ENCODE measurements around the gene NINL. TPM values are rescaled to one million over a fixed set of nuclear protein-coding genes. Genes with fewer than 3 reads are reported as not detected.

The NINL gene
- total RNA-seq, 1 experiment from 2014 or later: 31.5 TPM

DNA sequence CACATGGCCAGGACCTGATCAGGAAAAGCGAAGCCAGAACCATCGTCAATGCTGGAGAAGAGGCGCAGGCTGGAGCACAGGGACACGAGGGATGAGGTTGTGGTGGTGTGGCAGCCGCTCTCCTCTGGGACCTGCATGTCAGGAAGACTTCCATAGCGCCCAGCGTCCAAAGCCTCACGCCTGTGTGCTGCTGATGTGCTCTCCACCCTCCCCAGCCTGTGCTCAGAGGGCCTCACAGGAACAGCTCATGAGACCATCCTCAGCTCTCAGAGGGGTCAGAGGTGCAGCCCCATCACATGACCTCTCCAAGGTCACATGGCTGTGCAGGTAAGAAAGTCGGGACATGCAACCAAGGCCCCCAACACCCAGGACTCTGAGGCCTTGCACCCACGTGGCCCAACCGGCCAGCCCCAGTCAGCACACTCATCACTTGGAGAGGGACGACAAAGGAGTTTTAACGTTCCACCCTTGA is 84.4 kb downstream of the NINL start:
- intact Hi-C loops (cut with micrococcal nuclease; ENCODE audit: unreplicated experiment): no loop called here
- DNase-seq (ENCODE audit: low spot score): no peak
- Histone ChIP-seq H3K4me3 (ENCODE audit: low read depth, low read length, poor library complexity, severe bottlenecking) (no peak overlapping the region), H3K27me3 (replicated peaks; ENCODE audit: insufficient read depth, low read depth, low read length, poor library complexity) (no peaks in the 10 kb centered on the region), H3K9me3 (ENCODE audit: low read depth, low read length, poor library complexity, severe bottlenecking) (no peaks in the 10 kb centered on the region), H3K4me1 (ENCODE audit: insufficient read depth, low read length, poor library complexity, severe bottlenecking) (no peaks in the 10 kb centered on the region), H3K36me3 (ENCODE audit: insufficient read depth, low read length, poor library complexity, severe bottlenecking) (peaks cover 25% of the 10 kb centered on the region), H3K27ac (ENCODE audit: low read depth, low read length, poor library complexity, severe bottlenecking) (no peak overlapping the region)
- ChIA-PET CTCF (no interaction called here), POLR2A (ENCODE audit: low non-redundant PET) (no interaction called here)
- no peak for TF ChIP-seq EZH2 (IDR thresholded peaks at IDR 0.05; ENCODE audit: borderline replicate concordance, low read depth, low read length, poor library complexity, severe bottlenecking)
- TF ChIP-seq, protein P1, sequence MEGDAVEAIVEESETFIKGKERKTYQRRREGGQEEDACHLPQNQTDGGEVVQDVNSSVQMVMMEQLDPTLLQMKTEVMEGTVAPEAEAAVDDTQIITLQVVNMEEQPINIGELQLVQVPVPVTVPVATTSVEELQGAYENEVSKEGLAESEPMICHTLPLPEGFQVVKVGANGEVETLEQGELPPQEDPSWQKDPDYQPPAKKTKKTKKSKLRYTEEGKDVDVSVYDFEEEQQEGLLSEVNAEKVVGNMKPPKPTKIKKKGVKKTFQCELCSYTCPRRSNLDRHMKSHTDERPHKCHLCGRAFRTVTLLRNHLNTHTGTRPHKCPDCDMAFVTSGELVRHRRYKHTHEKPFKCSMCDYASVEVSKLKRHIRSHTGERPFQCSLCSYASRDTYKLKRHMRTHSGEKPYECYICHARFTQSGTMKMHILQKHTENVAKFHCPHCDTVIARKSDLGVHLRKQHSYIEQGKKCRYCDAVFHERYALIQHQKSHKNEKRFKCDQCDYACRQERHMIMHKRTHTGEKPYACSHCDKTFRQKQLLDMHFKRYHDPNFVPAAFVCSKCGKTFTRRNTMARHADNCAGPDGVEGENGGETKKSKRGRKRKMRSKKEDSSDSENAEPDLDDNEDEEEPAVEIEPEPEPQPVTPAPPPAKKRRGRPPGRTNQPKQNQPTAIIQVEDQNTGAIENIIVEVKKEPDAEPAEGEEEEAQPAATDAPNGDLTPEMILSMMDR (conservative IDR thresholded peaks at IDR 0.05; ENCODE audit: low read depth, low read length): no peak
- BruUV-seq (replicated peaks): no TSS peak

- CTCF ChIA-PET: no interaction called here
- peaks cover 20% of the 10 kb centered on the region for H3K36me3 ChIP-seq (ENCODE audit: insufficient read depth, low read length, poor library complexity, severe bottlenecking)
- no peak overlapping the region for H3K4me3 ChIP-seq (ENCODE audit: low read depth, low read length, poor library complexity, severe bottlenecking)
- no peak for DNase-seq (ENCODE audit: low spot score)
- no peak overlapping the region for H3K27ac ChIP-seq (ENCODE audit: low read depth, low read length, poor library complexity, severe bottlenecking)
- H3K9me3 ChIP-seq (ENCODE audit: low read depth, low read length, poor library complexity, severe bottlenecking): no peaks in the 10 kb centered on the region
- no peaks in the 10 kb centered on the region for H3K4me1 ChIP-seq (ENCODE audit: insufficient read depth, low read length, poor library complexity, severe bottlenecking)
- BruUV-seq (replicated peaks): no TSS peak
- H3K27me3 ChIP-seq (replicated peaks; ENCODE audit: insufficient read depth, low read depth, low read length, poor library complexity): no peaks in the 10 kb centered on the region
- intact Hi-C loops (cut with micrococcal nuclease; ENCODE audit: unreplicated experiment): no loop called here
- TF ChIP-seq EZH2 (IDR thresholded peaks at IDR 0.05; ENCODE audit: borderline replicate concordance, low read depth, low read length, poor library complexity, severe bottlenecking): no peak
- TF ChIP-seq, protein P1 (conservative IDR thresholded peaks at IDR 0.05; ENCODE audit: low read depth, low read length): no peak
- POLR2A ChIA-PET (ENCODE audit: low non-redundant PET): no interaction called here
Observed at GRCh38 chr20:25499855-25500434, 85.4 kb downstream of the NINL start.

GRCh38 chr20:25499031-25499430 is 86.3 kb downstream of the NINL start:
- Histone ChIP-seq H3K4me1 (ENCODE audit: insufficient read depth, low read length, poor library complexity, severe bottlenecking) (no peaks in the 10 kb centered on the region), H3K4me3 (ENCODE audit: low read depth, low read length, poor library complexity, severe bottlenecking) (no peak overlapping the region), H3K9me3 (ENCODE audit: low read depth, low read length, poor library complexity, severe bottlenecking) (no peaks in the 10 kb centered on the region), H3K27ac (ENCODE audit: low read depth, low read length, poor library complexity, severe bottlenecking) (no peak overlapping the region), H3K36me3 (ENCODE audit: insufficient read depth, low read length, poor library complexity, severe bottlenecking) (peaks cover 14% of the 10 kb centered on the region), H3K27me3 (replicated peaks; ENCODE audit: insufficient read depth, low read depth, low read length, poor library complexity) (no peaks in the 10 kb centered on the region)
- TF ChIP-seq EZH2 (IDR thresholded peaks at IDR 0.05; ENCODE audit: borderline replicate concordance, low read depth, low read length, poor library complexity, severe bottlenecking): no peak
- TF ChIP-seq, protein P1 (conservative IDR thresholded peaks at IDR 0.05; ENCODE audit: low read depth, low read length): no peak
- BruUV-seq (replicated peaks): no TSS peak
- ChIA-PET POLR2A (ENCODE audit: low non-redundant PET) (no interaction called here), CTCF (no interaction called here)
- DNase-seq (ENCODE audit: low spot score): no peak
- intact Hi-C loops (cut with micrococcal nuclease; ENCODE audit: unreplicated experiment): no loop called here

Measured in A673 (cell line).